Heart left ventricle (tissue), 16 donors: Measurements from ENCODE around the gene TNPO3. TPM values are rescaled to one million over a fixed set of nuclear protein-coding genes. Genes with fewer than 3 reads are reported as not detected.
"Not testable (repeated sequence)": the region's sequence is repeated elsewhere in the genome, so short reads cannot be mapped to it uniquely, and the experiment has no call there.

Source experiments
- ATAC-seq, 4 donors: fragments of 200-7000 bp; cut with Tn5 transposase; one replicate each; pipeline ENCODE4 v1.9.1; 2020 to 2022; ENCODE audit warnings: moderate library complexity in 4 of 4, mild to moderate bottlenecking in 3 of 4, moderate number of reproducible peaks in 1 of 4
- DNase-seq, 5 donors: peaks; one replicate each; pipeline ENCODE4 v3.0.0-alpha.2; 2020
- H3K27ac ChIP-seq, 12 donors: fragments of 200-600 bp; sonication (generic) in 4 of 12; one replicate each; pipeline versions ENCODE4 v1.5.0 to v1.8.0; 2016 to 2022; ENCODE audit warnings: mild to moderate bottlenecking in 2 of 12
- H3K27me3 ChIP-seq, 9 donors: fragments of 200-600 bp; sonication (generic) in 2 of 9; one replicate each; pipeline versions ENCODE4 v1.5.1 to v1.8.0; 2016 to 2022; ENCODE audit warnings: mild to moderate bottlenecking in 3 of 9
- H3K36me3 ChIP-seq, 9 donors: fragments of 200-600 bp; sonication (generic) in 2 of 9; one replicate each; pipeline versions ENCODE4 v1.5.0 to v1.8.0; 2018 to 2022; ENCODE audit warnings: mild to moderate bottlenecking in 2 of 9
- H3K4me1 ChIP-seq, 12 donors: fragments of 200-600 bp; sonication (generic) in 4 of 12; one replicate each; pipeline versions ENCODE4 v1.5.0 to v1.8.0; 2016 to 2022; ENCODE audit warnings: mild to moderate bottlenecking in 3 of 12
- H3K4me3 ChIP-seq, 12 donors: fragments of 200-600 bp; sonication (generic) in 4 of 12; one replicate each; pipeline versions ENCODE4 v1.5.0 to v1.8.0; 2017 to 2022; ENCODE audit warnings: mild to moderate bottlenecking in 9 of 12, moderate library complexity in 4 of 12
- H3K9me3 ChIP-seq, 12 donors: fragments of 200-600 bp; sonication (generic) in 4 of 12; one replicate each; pipeline versions ENCODE4 v1.5.0 to v1.8.0; 2016 to 2022; ENCODE audit warnings: mild to moderate bottlenecking in 1 of 12
- POLR2A ChIP-seq, 2 donors: fragments of 450-650 bp; IDR thresholded peaks; one replicate each; pipeline ENCODE4 v1.6.1; 2017; ENCODE audit warnings: antibody characterized with exemption in 2 of 2, mild to moderate bottlenecking in 2 of 2, moderate library complexity in 2 of 2
- WGBS, 4 donors: extraction: QIAGEN DNeasy Blood & Tissue Kit in 2 of 4; methylation state at CpG; one replicate each; pipeline versions ENCODE4 v1.1.5 to v1.1.7; 2013 to 2018; 5-methylcytosine and 5-hydroxymethylcytosine counted together
- intact Hi-C, 10 donors: fragments of 100-400 bp; cut with DNase I; formaldehyde crosslinking; loops; one replicate each; pipeline versions ENCODE4 v1.11.1 to v1.14.2; 2022
- polyA plus RNA-seq, 2 donors: library from polyadenylated mRNA; stranded (reverse); fragments of 200-250 nt; gene quantifications; one replicate each; pipeline ENCODE4 v1.2.3, GENCODE V29; 2013
- total RNA-seq, 9 donors: library from RNA; depleted of rRNA in 2 of 9; stranded (reverse); fragments of >200 nt in 2 of 9; fragmentation: NEBNext Ultra II Directional in 3 of 9; extraction: Animal tissue kit (Norgen Biotek cat#: 25700) in 3 of 9; gene quantifications; one replicate each; pipeline versions ENCODE4 v1.1.0 to v1.2.4, GENCODE V29; 2016 to 2023
- TF ChIP-seq, protein P1 (sequence below), 12 donors: fragments of 200-600 bp; sonication (generic) in 4 of 12; IDR thresholded peaks; one replicate each; pipeline versions ENCODE4 v1.5.0 to v1.8.0; 2018 to 2022; ENCODE audit warnings: antibody characterized with exemption in 12 of 12, mild to moderate bottlenecking in 5 of 12
- donor health status: ischemic (EF 13 %, LVEDD 7.1; RV severe dilation, severe dysfunction).
- donor health status: healthy with polysubstance abuse.
- donor health status: DM: no; HTN: yes; CAD: no.
- donor health status: DM: no; HTN: no; CAD: no.
- donor health status: ischemic (EF 25% LVEDD 6.9; RV normal size, moderate dysfunction).
- donor health status: ischemic (EF 25% LVEDD 5.7; RV mildly dilated, moderate dysfunction).
- donor health status: healthy.
- donor health status: DM: yes; HTN: yes; CAD: no.
- donor health status: ischemic (EF 35%, LVEDD 5.7; RV mildly dilated, moderate dysfunction).
- donor health status: nonischemic (EF 11% LVEDD 7.7; RV severe dilation, severe dysfunction).
- donor health status: DM: yes; HTN: yes; CAD: no.
- donor health status: PGD.
- donor health status: ischemic (EF 29% LVEDD 5.4; RV normal size, mild dysfunction).
- donor health status: nonischemic (EF 23%, LVEDD 6.1; RV moderate dilation, normal function).

Gene TNPO3
- total and polyA plus RNA-seq, 11 donors, result 11.0 to 42.4 (median 31.3) TPM

GRCh38 chr7:128946936-128947830 lies 107.7 kb downstream of the TNPO3 start:
- Histone ChIP-seq H3K4me3 (no peak overlapping the region), H3K36me3 (peaks cover 0 to 51% (median 4%) of the 10 kb centered on the region in 9 donors), H3K27me3 (peaks cover 0 to 4% (median 0%) of the 10 kb centered on the region in 9 donors), H3K4me1 (peaks cover 0 to 19% (median 0%) of the 10 kb centered on the region in 12 donors), H3K27ac (no peak overlapping the region), H3K9me3 (no peaks in the 10 kb centered on the region)
- intact Hi-C loops, result no loop called here
- TF ChIP-seq, protein P1, sequence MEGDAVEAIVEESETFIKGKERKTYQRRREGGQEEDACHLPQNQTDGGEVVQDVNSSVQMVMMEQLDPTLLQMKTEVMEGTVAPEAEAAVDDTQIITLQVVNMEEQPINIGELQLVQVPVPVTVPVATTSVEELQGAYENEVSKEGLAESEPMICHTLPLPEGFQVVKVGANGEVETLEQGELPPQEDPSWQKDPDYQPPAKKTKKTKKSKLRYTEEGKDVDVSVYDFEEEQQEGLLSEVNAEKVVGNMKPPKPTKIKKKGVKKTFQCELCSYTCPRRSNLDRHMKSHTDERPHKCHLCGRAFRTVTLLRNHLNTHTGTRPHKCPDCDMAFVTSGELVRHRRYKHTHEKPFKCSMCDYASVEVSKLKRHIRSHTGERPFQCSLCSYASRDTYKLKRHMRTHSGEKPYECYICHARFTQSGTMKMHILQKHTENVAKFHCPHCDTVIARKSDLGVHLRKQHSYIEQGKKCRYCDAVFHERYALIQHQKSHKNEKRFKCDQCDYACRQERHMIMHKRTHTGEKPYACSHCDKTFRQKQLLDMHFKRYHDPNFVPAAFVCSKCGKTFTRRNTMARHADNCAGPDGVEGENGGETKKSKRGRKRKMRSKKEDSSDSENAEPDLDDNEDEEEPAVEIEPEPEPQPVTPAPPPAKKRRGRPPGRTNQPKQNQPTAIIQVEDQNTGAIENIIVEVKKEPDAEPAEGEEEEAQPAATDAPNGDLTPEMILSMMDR (IDR thresholded peaks at IDR 0.05), result peak in 1 of 12 donors; percentile 6
- TF ChIP-seq POLR2A (IDR thresholded peaks at IDR 0.05), result no peak
- no peak for DNase-seq
- no peak for ATAC-seq
- 71 to 82% (median 80%) methylated on average over 12 to 22 of the region's 22 CpGs for WGBS, 4 donors

DNA sequence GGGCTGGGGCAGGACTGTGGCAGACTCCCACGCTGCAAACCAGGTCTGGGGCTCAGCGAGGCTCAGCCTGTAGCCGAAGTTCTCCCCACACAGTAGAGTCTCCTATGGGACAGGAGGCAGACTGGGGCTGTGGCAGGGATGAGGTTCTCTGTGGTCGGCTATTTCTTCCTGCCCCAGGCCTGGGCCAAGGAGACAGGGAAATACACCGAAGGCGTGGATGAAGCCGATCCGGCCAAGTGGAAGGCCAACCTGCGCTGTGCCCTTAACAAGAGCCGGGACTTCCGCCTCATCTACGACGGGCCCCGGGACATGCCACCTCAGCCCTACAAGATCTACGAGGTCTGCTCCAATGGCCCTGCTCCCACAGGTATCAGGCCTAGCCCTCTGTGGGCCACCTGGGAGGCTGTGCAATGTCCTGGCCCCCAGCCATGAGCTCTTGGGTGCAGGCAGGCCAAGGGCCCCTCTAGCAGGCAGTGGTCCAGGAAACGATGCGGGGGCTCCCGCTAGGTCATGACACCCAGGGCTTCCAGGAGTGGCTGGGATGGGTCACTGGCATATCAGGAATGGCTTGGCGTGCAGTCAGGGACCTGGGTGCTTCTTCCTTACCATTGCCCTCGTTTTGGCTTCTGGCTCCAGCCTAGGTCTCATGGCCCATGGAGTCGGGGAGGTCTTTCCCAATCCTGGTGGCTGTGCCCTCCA lies 109.1 kb downstream of the TNPO3 start:
- Histone ChIP-seq H3K4me3 (no peak overlapping the region), H3K27me3 (peaks cover 0 to 15% (median 0%) of the 10 kb centered on the region in 9 donors), H3K4me1 (peaks cover 0 to 22% (median 0%) of the 10 kb centered on the region in 12 donors), H3K27ac (no peak overlapping the region), H3K36me3 (peaks cover 0 to 43% (median 0%) of the 10 kb centered on the region in 9 donors), H3K9me3 (no peaks in the 10 kb centered on the region)
- TF ChIP-seq POLR2A (IDR thresholded peaks at IDR 0.05), result no peak
- TF ChIP-seq, protein P1 (IDR thresholded peaks at IDR 0.05), result no peak
- DNase-seq (no peak), ATAC-seq (no peak)
- WGBS, 4 donors, result 83 to 93% (median 89%) methylated on average over 16 to 21 of the region's 21 CpGs
- intact Hi-C loops, result no loop called here

DNA sequence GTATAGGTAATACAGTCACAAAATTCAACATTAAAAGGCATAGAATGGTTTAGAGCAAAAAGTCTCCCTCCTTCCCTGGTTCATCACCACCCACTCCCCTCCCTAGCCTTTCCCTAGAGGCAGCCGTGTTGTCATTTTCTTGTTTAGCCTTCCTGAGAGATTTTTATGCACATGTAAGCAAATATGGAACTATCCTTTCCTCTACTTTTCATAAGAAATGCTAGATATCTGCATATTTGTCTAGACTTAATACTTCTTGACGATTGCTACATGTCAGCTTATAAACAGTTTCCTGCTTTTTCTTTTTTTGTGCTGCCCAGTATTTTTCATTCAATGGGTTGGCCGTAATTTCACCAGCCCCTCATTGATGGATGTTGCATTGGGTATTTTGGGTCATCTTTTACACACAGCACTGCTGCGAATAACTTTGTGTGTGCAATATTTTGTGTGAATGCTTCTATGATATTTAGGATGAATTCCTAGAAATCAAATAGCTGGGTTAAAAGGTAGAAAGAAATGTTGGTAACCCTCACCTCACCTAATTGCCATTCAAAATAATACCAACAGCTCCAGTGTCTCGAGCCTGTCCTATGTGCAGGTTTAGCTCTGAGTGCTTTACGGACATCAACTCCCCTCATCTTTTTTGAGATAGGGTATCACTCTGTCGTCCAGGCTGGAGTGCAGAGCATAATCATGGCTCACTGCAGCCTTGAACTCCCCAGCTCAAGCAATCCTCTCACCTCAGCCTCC lies 110.2 kb downstream of the TNPO3 start:
- Histone ChIP-seq H3K9me3 (no peaks in the 10 kb centered on the region), H3K27me3 (peaks cover 0 to 25% (median 4%) of the 10 kb centered on the region in 9 donors), H3K4me1 (peaks cover 0 to 32% (median 0%) of the 10 kb centered on the region in 12 donors), H3K27ac (no peak overlapping the region), H3K36me3 (peaks cover 0 to 38% (median 0%) of the 10 kb centered on the region in 9 donors), H3K4me3 (no peak overlapping the region)
- 66 to 72% (median 69%) methylated on average over 7 of the region's 7 CpGs for WGBS, 4 donors
- DNase-seq (no peak), ATAC-seq (no peak)
- no peak for TF ChIP-seq POLR2A (IDR thresholded peaks at IDR 0.05)
- TF ChIP-seq, protein P1 (IDR thresholded peaks at IDR 0.05), result no peak
- intact Hi-C loops, result no loop called here

GRCh38 chr7:128943251-128943650 lies 111.7 kb downstream of the TNPO3 start:
- WGBS, 4 donors, result 87 to 93% (median 88%) methylated on average over 2 of the region's 2 CpGs
- intact Hi-C loops, H3K27ac ChIP-seq, H3K9me3 ChIP-seq, ATAC-seq, DNase-seq, H3K4me3 ChIP-seq: not testable (repeated sequence)
- Histone ChIP-seq H3K36me3 (peaks cover 0 to 35% (median 0%) of the 10 kb centered on the region in 9 donors), H3K4me1 (peaks cover 0 to 34% (median 4%) of the 10 kb centered on the region in 12 donors), H3K27me3 (peaks cover 0 to 39% (median 9%) of the 10 kb centered on the region in 9 donors)
